ENCODE data around the gene HDAC4. TPM values are rescaled to one million over a fixed set of nuclear protein-coding genes. Genes with fewer than 3 reads are reported as not detected.

Gene HDAC4
- polyA plus RNA-seq, 1 donor (not counting 4 experiments of a cell fraction or from before 2014, with no cell fraction given) = 2.9 TPM

DNA sequence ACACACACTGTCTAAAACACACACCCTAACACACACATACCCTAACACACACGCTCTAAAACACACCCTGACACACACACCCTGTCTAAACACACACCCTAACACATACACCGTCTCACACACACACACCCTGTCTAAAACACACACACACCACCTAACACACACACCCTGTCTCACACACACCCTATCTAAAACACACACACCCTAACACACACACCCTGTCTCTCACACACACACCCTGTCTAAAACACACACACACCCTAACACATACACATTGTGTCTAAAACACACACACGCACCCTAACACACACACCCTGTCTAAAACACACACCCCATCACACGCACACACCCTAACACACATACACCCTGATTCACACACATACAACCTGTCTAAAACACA, 54.1 kb downstream of the HDAC4 start:
- Histone ChIP-seq H3K27me3 (ENCODE audit: control insufficient read depth, extremely low read depth, insufficient read depth, low read length) (no peaks in the 10 kb centered on the region), H3K4me1 (ENCODE audit: control insufficient read depth, extremely low read depth, insufficient read depth, low read length) (peaks cover 7% of the 10 kb centered on the region), H3K9me3 (ENCODE audit: control insufficient read depth, low read depth, low read length) (peaks cover 2% of the 10 kb centered on the region), H4K20me1 (ENCODE audit: control insufficient read depth, extremely low read depth, insufficient read depth, low read length) (no peaks in the 10 kb centered on the region), H2AFZ (ENCODE audit: control insufficient read depth, low read length) (no peak overlapping the region), H3K4me2 (ENCODE audit: control insufficient read depth, extremely low read depth, insufficient read depth, low read depth, low read length) (no peak overlapping the region), H3K9me1 (ENCODE audit: control insufficient read depth, extremely low read depth, insufficient read depth, low read length) (no peaks in the 10 kb centered on the region), H3K4me3 (ENCODE audit: control insufficient read depth in 2 of 3, extremely low read depth in 1 of 3, insufficient read depth in 2 of 3, low read depth in 1 of 3, low read length in 3 of 3) (no peak overlapping the region), H3K79me2 (ENCODE audit: control insufficient read depth, insufficient read depth, low read length) (peaks cover 15% of the 10 kb centered on the region), H3K27ac (ENCODE audit: control insufficient read depth, insufficient read depth, low read length) (no peak overlapping the region), H3K36me3 (ENCODE audit: control insufficient read depth in 2 of 2, extremely low read depth in 1 of 2, insufficient read depth in 2 of 2, low read length in 2 of 2) (peaks cover 2 to 5% of the 10 kb centered on the region in 2 experiments), H3K9ac (ENCODE audit: control insufficient read depth, extremely low read depth, insufficient read depth, low read length) (no peak overlapping the region)
- no peak for FAIRE-seq
- TF ChIP-seq, protein P1, sequence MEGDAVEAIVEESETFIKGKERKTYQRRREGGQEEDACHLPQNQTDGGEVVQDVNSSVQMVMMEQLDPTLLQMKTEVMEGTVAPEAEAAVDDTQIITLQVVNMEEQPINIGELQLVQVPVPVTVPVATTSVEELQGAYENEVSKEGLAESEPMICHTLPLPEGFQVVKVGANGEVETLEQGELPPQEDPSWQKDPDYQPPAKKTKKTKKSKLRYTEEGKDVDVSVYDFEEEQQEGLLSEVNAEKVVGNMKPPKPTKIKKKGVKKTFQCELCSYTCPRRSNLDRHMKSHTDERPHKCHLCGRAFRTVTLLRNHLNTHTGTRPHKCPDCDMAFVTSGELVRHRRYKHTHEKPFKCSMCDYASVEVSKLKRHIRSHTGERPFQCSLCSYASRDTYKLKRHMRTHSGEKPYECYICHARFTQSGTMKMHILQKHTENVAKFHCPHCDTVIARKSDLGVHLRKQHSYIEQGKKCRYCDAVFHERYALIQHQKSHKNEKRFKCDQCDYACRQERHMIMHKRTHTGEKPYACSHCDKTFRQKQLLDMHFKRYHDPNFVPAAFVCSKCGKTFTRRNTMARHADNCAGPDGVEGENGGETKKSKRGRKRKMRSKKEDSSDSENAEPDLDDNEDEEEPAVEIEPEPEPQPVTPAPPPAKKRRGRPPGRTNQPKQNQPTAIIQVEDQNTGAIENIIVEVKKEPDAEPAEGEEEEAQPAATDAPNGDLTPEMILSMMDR (optimal IDR thresholded peaks at IDR 0.05 in 1 of 3, IDR thresholded peaks at IDR 0.05 in 1 of 3, conservative IDR thresholded peaks at IDR 0.05 in 1 of 3; ENCODE audit: extremely low read depth in 1 of 3, insufficient read depth in 2 of 3, low read length in 3 of 3) = no peak
- TF ChIP-seq EZH2 (IDR thresholded peaks at IDR 0.05; ENCODE audit: low read length) = no peak
- no peak for DNase-seq (ENCODE audit: low read depth, low spot score)
- dilution Hi-C loops (cut with MboI; ENCODE audit: extremely low pct_ligation_motif_present, low sequenced_read_pairs) = no loop called here

DNA sequence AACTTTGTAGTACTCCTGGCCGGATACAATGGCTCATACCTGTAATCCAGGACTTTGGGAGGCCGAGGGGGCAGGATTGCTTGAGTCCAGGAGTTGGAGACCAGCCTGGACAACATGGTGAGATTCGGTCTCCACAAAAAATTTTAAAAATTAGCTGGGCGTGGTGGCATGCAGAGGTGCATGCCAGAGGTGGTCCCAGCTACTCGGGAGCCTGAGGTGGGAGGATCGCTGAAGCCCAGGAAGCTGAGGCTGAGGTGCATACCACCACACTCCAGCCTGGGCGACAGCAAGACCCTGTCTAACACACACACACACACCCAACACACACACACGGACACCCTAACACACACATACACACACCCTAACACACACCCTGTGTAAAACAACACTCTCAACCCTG, 55.6 kb downstream of the HDAC4 start:
- Histone ChIP-seq H3K4me1 (ENCODE audit: control insufficient read depth, extremely low read depth, insufficient read depth, low read length) (peaks cover 7% of the 10 kb centered on the region), H2AFZ (ENCODE audit: control insufficient read depth, low read length) (no peak overlapping the region), H3K36me3 (ENCODE audit: control insufficient read depth in 2 of 2, extremely low read depth in 1 of 2, insufficient read depth in 2 of 2, low read length in 2 of 2) (peaks cover 0 to 5% of the 10 kb centered on the region in 2 experiments), H3K9ac (ENCODE audit: control insufficient read depth, extremely low read depth, insufficient read depth, low read length) (no peak overlapping the region), H3K27me3 (ENCODE audit: control insufficient read depth, extremely low read depth, insufficient read depth, low read length) (no peaks in the 10 kb centered on the region), H3K4me2 (ENCODE audit: control insufficient read depth, extremely low read depth, insufficient read depth, low read depth, low read length) (no peak overlapping the region), H3K79me2 (ENCODE audit: control insufficient read depth, insufficient read depth, low read length) (peaks cover 15% of the 10 kb centered on the region), H3K9me3 (ENCODE audit: control insufficient read depth, low read depth, low read length) (peaks cover 2% of the 10 kb centered on the region), H3K4me3 (ENCODE audit: control insufficient read depth in 2 of 3, extremely low read depth in 1 of 3, insufficient read depth in 2 of 3, low read depth in 1 of 3, low read length in 3 of 3) (no peak overlapping the region), H3K27ac (ENCODE audit: control insufficient read depth, insufficient read depth, low read length) (no peak overlapping the region), H4K20me1 (ENCODE audit: control insufficient read depth, extremely low read depth, insufficient read depth, low read length) (no peaks in the 10 kb centered on the region), H3K9me1 (ENCODE audit: control insufficient read depth, extremely low read depth, insufficient read depth, low read length) (no peaks in the 10 kb centered on the region)
- dilution Hi-C loops (cut with MboI; ENCODE audit: extremely low pct_ligation_motif_present, low sequenced_read_pairs) = no loop called here
- FAIRE-seq (no peak), DNase-seq (ENCODE audit: low read depth, low spot score) (no peak)
- TF ChIP-seq, protein P1 (optimal IDR thresholded peaks at IDR 0.05 in 1 of 3, IDR thresholded peaks at IDR 0.05 in 1 of 3, conservative IDR thresholded peaks at IDR 0.05 in 1 of 3; ENCODE audit: extremely low read depth in 1 of 3, insufficient read depth in 2 of 3, low read length in 3 of 3) = no peak
- no peak for TF ChIP-seq EZH2 (IDR thresholded peaks at IDR 0.05; ENCODE audit: low read length)
